NCI-H2227 treated with DMSO at 0.1 percent for 48 hours (cell line): ENCODE measurements around the gene TTC22.

Experiments
- DNase-seq: peaks from one replicate; lab custom pipeline; 2025; lab: John Stamatoyannopoulos, UW

The TTC22 gene

GRCh38 chr1:54808443-54809207 lies 7.5 kb upstream of the TTC22 start:
- no peak for DNase-seq

- no peak for DNase-seq
These were observed 6.6 kb upstream of the TTC22 start for GRCh38 chr1:54807756-54808155.

- DNase-seq: no peak
These were observed 5.9 kb upstream of the TTC22 start for GRCh38 chr1:54806931-54807611.

GRCh38 chr1:54805981-54806381 lies 4.9 kb upstream of the TTC22 start:
- no peak for DNase-seq

GRCh38 chr1:54805466-54805865 lies 4.3 kb upstream of the TTC22 start:
- DNase-seq: no peak

GRCh38 chr1:54804471-54805132 lies 3.5 kb upstream of the TTC22 start:
- DNase-seq: no peak

GRCh38 chr1:54803761-54804470 lies 2.8 kb upstream of the TTC22 start:
- DNase-seq: no peak

GRCh38 chr1:54800041-54800898 lies 853 bp downstream of the TTC22 start:
- DNase-seq: no peak

- DNase-seq: no peak
These were observed 2.1 kb downstream of the TTC22 start for GRCh38 chr1:54798769-54799641.

- DNase-seq: no peak
These were observed 2.9 kb downstream of the TTC22 start for GRCh38 chr1:54798206-54798605.

GRCh38 chr1:54796902-54797301 lies 4.2 kb downstream of the TTC22 start:
- no peak for DNase-seq

- DNase-seq: no peak
These were observed 5.2 kb downstream of the TTC22 start for GRCh38 chr1:54795841-54796468.

GRCh38 chr1:54795356-54795665 lies 5.8 kb downstream of the TTC22 start:
- DNase-seq: no peak

- no peak for DNase-seq
These were observed 6.4 kb downstream of the TTC22 start for GRCh38 chr1:54794451-54795355.

- DNase-seq: no peak
These were observed 8.3 kb downstream of the TTC22 start for GRCh38 chr1:54792686-54793282.

- no peak for DNase-seq
These were observed 9.1 kb downstream of the TTC22 start for GRCh38 chr1:54791880-54792522.

GRCh38 chr1:54788459-54788858 lies 12.7 kb downstream of the TTC22 start:
- DNase-seq: no peak

- DNase-seq: no peak
These were observed 13.5 kb downstream of the TTC22 start for GRCh38 chr1:54787604-54788003.
